Measurements from ENCODE around the gene PPFIA2. TPM values are rescaled to one million over a fixed set of nuclear protein-coding genes. Genes with fewer than 3 reads are reported as not detected.

Gene PPFIA2
- total RNA-seq, 4 donors from 2014 or later: 1.5 to 4.3 (median 2.5) TPM

DNA sequence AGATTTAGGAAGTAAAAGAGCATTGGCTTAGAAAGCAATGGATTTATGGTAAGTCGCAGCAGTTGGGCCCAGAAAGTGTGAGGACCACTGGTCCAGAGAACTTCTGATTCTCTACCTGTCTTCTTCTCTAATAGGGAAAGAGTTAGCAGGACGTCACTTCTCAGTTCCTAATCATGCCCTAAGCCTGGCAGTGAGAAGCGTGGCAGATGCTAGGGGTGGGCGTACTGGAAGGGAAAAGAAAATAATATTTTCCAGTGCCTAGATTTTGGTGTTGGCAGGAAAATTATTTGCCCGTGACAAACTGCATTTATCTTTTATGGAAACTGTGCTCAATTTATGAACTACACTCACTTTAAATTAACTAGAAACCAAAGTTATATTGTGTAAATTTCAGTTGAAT lies 212.3 kb downstream of the PPFIA2 start:
- TF ChIP-seq, protein P1, sequence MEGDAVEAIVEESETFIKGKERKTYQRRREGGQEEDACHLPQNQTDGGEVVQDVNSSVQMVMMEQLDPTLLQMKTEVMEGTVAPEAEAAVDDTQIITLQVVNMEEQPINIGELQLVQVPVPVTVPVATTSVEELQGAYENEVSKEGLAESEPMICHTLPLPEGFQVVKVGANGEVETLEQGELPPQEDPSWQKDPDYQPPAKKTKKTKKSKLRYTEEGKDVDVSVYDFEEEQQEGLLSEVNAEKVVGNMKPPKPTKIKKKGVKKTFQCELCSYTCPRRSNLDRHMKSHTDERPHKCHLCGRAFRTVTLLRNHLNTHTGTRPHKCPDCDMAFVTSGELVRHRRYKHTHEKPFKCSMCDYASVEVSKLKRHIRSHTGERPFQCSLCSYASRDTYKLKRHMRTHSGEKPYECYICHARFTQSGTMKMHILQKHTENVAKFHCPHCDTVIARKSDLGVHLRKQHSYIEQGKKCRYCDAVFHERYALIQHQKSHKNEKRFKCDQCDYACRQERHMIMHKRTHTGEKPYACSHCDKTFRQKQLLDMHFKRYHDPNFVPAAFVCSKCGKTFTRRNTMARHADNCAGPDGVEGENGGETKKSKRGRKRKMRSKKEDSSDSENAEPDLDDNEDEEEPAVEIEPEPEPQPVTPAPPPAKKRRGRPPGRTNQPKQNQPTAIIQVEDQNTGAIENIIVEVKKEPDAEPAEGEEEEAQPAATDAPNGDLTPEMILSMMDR (IDR thresholded peaks at IDR 0.05; ENCODE audit: low read depth): no peak

DNA sequence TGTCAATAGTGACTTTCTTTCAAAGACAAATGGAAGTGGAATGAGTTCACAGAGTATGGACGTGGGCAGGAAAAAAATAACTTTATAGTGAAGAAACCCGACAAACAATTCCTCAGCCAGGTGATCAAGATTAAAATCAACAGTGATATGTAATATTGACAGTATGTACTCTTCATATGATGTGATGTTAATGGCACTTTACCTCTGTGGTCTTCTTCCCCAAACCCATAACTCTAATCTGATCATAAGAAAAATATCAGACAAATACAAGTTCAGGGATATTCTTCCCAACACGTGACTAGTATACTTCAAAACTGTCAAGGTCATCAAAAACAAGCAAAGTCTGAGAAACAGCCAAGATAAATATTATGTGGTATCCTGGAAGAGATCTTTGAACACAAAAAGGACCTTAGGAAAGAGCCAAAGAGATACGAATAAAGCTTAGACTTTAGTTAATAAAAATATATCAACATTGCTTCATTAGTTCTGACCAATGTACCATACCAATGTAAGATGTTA lies 215.5 kb downstream of the PPFIA2 start:
- TF ChIP-seq, protein P1 (IDR thresholded peaks at IDR 0.05; ENCODE audit: low read depth): no peak

DNA sequence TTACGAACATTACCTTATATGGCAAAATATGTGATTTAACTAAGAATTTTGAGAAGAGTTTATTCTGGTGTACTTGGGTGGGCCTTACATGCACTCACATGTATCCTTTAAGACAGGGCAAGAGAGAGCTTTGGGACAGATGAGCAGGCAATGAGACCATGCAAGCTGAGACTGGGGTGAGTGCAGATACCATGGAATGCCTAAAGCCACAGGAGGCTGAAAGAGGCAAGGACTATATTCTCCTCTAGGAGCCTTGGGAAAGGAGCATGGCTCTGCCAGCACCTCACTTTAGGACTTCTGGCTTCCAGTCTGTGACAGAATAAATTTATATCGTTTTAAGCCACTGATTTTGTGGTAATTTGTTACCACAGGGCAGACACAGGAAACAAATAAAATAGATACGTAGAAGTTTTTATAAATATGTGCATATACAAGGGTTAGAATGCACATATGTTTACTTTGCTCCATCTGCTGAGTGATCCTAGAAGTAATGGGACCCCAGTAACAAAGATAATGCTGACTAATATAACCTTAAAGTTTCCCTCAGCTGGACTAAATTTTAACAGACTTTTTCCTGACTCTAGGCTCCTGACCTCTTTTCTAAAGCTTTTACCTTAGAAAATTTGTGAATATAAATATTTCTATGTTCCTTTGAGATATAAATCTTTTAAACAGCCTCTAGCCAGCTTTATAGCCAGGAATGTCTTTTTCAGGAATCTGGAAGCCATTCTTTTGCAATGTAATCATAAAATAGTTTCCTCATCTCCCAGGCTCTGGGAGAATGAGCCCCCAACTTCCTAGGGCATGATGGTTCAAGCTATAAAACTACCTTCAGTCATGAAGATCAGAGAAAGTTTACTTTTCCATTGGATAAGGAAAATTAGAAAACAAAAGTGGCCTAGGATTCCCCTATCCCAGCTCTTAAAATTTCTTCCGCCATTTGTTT lies 216.8 kb downstream of the PPFIA2 start:
- TF ChIP-seq, protein P1 (IDR thresholded peaks at IDR 0.05; ENCODE audit: low read depth): no peak

- TF ChIP-seq, protein P1 (IDR thresholded peaks at IDR 0.05; ENCODE audit: low read depth): no peak
Observed at GRCh38 chr12:81541121-81541520, 218.0 kb downstream of the PPFIA2 start.

DNA sequence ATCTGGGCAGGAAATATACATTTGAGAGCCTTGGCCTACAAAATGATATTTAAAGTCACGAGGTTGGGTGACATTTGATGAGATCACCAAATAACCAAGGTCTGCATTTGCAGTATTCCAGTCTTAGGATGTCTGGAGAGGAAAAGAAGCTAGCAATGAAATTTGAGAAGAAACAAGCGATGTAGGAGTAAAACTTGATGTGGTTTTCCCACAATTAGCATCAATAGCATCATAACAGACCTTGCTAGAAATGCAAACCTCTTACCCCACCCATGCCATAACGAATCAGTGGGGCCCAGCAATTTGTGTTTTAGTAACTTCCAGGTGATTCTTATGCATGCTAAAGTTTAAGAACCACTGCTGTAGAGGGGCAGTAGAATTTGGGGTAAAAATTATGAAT lies 219.9 kb downstream of the PPFIA2 start:
- TF ChIP-seq, protein P1 (IDR thresholded peaks at IDR 0.05; ENCODE audit: low read depth): no peak

- TF ChIP-seq, protein P1 (IDR thresholded peaks at IDR 0.05; ENCODE audit: low read depth): no peak
Observed at GRCh38 chr12:81533054-81533453, 226.1 kb downstream of the PPFIA2 start.

GRCh38 chr12:81530352-81530751 lies 228.8 kb downstream of the PPFIA2 start:
- TF ChIP-seq, protein P1 (IDR thresholded peaks at IDR 0.05; ENCODE audit: low read depth): no peak

Data from subcutaneous adipose tissue (tissue), 4 donors.